HG03457 (cell line): Measurements from ENCODE around the gene ZFYVE27.
"Not testable (repeated sequence)": the region's sequence is repeated elsewhere in the genome, so short reads cannot be mapped to it uniquely, and the experiment has no call there.

Experiments
- ATAC-seq: cut with Tn5 transposase; IDR thresholded peaks from one replicate; pipeline ENCODE4 v1.9.1; 2021; ENCODE audit warnings: moderate number of reproducible peaks; ENCODE audit not compliant: unreplicated experiment

The ZFYVE27 gene, protein sequence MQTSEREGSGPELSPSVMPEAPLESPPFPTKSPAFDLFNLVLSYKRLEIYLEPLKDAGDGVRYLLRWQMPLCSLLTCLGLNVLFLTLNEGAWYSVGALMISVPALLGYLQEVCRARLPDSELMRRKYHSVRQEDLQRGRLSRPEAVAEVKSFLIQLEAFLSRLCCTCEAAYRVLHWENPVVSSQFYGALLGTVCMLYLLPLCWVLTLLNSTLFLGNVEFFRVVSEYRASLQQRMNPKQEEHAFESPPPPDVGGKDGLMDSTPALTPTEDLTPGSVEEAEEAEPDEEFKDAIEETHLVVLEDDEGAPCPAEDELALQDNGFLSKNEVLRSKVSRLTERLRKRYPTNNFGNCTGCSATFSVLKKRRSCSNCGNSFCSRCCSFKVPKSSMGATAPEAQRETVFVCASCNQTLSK

GRCh38 chr10:97736902-97737769 lies at the start of gene ZFYVE27:
ZFYVE27 (plus strand) TSS chr10:97737128; CDS start chr10:97738478, 1,350 bp downstream.
- ATAC-seq: peak; percentile 69

DNA sequence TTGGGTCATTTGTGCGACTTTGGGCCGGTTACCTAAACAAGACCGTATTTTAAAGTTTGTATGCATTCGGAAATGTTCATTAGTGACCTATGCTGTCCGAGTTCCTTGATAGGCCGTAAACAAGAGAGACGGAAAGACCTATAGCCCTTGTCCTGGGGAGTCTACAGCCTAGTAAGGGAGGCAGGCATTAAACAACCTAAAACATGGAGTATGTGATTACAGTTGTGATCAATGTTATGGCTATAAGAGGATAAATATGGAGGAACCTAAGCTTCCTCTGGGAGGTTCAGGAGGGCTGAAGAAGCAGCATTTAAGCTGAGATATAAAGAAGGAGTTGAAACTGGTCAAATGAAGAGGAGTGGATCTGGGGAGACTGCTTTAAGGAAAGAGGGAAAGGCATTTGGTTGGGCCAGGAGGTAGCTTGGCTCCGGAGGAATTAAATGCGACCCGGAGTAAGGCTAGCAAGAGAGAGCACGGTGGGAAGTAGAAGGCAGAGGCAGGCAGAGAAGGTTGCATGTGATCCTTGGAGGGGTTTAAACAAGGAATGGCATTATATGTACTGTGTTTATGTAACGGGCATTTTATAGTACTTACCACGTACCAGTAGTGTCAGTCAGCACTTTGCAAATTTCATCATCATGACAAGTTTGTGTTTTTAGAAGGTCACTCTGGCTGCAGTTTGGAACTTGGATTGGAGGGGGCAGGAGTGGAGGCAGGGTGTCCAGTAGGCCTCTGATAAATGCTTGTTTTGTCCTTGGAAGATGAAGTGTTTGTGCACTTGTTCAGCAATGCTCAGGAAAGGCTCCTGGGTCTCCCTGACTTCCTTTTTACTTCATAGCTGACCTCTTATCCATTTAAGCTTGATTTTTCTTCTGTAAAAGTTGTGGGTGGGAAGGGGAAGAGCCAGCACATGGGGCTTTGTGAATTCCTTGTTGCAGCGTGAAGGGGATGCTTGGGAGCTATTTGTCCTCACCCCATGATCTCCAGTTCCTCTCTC lies 48.8 kb upstream of the ZFYVE27 start:
- no peak for ATAC-seq

DNA sequence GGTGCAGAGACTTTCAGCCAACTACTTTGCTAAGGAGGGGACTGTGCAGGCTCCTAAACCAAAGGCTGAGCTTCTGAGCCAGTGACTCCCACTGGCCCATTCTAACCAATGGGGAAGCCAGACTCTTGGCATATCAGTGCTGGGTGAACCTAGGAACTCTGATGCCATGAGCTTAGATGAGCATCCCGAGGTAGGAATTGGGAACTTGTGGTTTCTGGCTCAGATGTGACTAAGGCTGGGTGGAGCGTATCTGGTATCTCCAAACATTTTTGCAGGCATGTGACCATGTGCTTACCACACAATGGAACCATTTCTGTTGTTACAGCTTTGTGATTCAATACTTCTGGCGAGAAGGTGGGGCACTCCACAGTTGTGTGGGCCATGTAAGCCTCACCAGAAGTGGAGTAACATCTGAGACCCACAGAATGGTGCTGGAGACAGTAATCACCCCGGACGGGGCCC lies 47.3 kb upstream of the ZFYVE27 start:
- no peak for ATAC-seq

- ATAC-seq: no peak
These were observed 46.8 kb upstream of the ZFYVE27 start for GRCh38 chr10:97690133-97690532.

DNA sequence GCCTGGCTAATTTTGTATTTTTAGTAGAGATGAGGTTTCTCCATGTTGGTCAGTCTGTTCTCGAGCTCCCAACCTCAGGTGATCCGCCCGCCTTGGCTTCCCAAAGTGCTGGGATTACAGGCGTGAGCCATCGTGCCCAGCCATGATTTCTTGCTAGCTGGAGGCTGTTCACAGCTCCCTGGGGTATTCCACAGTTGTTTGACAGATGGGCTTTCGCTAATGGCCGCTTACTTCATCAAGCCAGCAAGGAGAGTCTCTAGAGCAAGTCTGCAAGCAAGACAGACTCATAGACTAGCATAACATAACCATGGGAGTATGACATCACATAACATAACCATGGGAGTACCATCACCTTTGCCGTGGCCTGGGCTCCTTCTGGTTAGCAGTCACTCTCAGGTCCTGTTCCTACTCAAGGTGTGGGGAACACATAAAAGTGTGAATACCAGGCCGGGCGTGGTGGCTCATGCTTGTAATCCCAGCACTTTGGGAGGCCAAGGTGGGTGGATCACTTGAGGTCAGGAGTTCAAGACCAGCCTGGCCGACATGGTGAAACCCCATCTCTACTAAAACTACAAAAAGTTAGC lies 38.8 kb upstream of the ZFYVE27 start:
- not testable (repeated sequence) for ATAC-seq

- no peak for ATAC-seq
These were observed 35.4 kb upstream of the ZFYVE27 start for GRCh38 chr10:97701438-97702069.

- ATAC-seq: no peak
These were observed 33.4 kb upstream of the ZFYVE27 start for GRCh38 chr10:97703398-97704067.

- no peak for ATAC-seq
These were observed 32.6 kb upstream of the ZFYVE27 start for GRCh38 chr10:97704341-97704740.

GRCh38 chr10:97705006-97705670 lies 31.8 kb upstream of the ZFYVE27 start:
- ATAC-seq: no peak

- no peak for ATAC-seq
These were observed 29.6 kb upstream of the ZFYVE27 start for GRCh38 chr10:97707134-97707861.

DNA sequence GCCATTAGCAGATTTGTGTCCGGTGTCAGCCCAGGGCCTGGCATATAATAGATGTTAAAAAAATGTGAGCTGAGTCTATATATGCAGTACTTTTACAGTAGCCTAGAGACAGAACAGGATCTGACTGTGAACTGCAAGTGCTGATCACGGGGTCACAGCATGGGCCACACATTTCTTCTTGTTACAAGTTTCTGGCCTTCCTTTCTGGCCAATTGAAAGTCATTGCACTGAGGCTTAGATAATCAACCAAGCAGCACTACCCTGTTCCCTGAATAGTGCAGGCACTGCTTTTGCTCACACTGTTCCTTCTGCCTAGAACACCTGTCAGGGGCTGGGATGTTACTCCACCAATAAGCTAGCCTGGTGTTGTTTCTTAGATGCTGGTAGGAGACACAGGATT lies 28.8 kb upstream of the ZFYVE27 start:
- ATAC-seq: no peak

DNA sequence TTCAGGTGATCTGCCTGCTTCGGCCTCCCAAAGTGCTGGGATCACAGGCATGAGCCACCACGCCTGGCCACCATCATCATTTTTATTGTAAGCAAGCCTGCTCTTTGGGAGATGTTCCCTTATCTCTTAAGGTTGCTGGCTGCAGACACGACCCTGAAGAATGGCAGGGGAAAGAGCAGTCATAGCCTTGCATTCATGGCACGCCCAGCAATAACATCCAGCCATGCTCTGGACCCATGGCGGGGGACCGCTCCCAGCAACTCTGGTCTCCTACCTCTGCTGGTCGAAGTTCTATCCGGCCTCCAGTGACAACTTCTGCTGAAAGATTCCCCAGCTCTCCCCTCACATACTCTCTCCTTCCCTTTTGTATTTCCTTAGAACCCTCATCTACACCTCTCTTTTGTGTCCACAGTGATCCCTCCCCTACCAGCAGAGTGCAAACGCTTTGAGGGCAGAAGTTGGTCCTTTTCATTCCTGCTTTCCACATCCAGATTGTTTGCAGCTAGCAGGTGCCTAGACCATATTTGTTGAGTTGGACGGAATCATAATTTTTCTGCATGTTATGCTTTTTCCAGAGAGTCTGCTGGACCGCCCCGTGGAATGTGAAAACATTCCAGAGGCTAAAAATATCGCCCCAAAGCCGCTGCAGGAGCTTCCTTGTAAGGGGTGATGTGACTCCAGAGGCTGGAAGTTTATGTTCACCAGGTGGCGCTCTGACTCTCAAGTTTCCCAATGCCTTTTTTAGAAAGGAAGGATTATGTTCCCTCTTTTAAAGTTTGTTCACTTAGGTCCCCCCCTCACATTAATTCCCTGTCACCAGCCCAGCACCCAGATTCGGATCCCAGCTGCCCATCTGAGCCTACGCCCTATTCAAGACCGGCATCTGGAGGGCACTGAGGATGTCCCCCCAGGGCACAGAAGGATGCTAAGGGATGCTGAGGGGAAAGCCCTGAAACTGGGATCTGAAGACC lies 27.7 kb upstream of the ZFYVE27 start:
- no peak for ATAC-seq

GRCh38 chr10:97711640-97712572 lies 25.0 kb upstream of the ZFYVE27 start:
- ATAC-seq: no peak

DNA sequence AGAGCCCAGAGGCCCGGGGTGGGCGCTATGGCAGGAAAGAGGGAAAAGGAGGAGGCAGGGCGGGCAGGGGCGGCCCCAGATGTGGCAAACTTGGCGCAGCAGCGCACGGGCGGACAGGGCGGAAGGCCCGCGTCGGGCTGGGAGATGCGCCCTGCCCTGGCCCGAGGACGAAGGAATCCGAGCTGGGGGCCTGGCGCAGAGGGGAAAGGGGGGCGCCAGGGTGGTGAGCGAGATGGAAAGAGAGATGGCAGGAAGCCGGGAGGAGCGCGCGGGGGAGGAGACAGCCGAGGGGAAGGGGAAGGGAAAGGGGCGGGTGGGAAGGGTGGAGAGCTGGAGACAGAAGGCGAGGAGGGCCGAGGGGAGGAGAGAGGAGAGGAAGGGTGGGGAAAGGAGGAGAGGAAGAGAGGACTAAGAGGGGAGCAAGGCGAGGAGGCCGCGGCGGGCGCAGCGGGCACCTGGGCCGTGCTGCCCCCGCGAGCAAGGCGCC lies 23.5 kb upstream of the ZFYVE27 start, which contains the start of gene MARVELD1:
TSS of gene MARVELD1 (plus strand) at position 392 of the 487 bp plus-strand sequence. CDS start 147 bp downstream, outside the sequence.
- no peak for ATAC-seq

DNA sequence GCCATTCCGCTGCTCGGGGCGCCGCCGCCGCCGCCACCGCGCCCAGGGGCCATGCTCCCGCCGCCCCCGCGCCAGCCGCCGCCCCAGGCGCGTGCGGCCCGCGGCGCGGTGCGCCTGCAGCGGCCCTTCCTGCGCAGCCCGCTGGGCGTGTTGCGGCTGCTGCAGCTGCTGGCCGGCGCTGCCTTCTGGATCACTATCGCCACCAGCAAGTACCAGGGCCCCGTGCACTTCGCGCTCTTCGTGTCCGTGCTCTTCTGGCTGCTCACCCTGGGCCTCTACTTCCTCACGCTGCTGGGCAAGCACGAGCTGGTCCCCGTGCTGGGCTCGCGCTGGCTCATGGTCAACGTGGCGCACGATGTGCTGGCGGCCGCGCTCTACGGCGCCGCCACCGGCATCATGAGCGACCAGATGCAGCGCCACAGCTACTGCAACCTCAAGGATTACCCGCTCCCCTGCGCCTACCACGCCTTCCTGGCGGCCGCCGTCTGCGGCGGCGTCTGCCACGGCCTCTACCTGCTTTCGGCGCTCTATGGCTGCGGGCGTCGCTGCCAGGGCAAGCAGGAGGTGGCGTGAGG lies 23.0 kb upstream of the ZFYVE27 start:
- ATAC-seq: no peak
